IMR-90 (cell line): ENCODE measurements around the gene FEV. TPM values are rescaled to one million over a fixed set of nuclear protein-coding genes. Genes with fewer than 3 reads are reported as not detected.

ENCODE experiments used
- ATAC-seq: fragments of 200-7000 bp; cut with Tn5 transposase; 2 replicates; pipeline ENCODE4 v1.9.1; 2020; ENCODE audit warnings: low read depth, mild to moderate bottlenecking, moderate library complexity
- BruUV-seq: library from RNA; stranded (reverse); fragments of 400-500 nt; replicated peaks from 2 replicates; lab custom pipeline; 2021; lab: Mats Ljungman, UMichigan
- CTCF ChIA-PET: fragments of 300-600 bp; formaldehyde crosslinking; extraction: SDS; loops from one replicate; lab custom pipeline; 2021; ENCODE audit warnings: antibody characterized with exemption; lab: Yijun Ruan, JAX
- POLR2A ChIA-PET: fragments of 300-600 bp; sonication (Branson Sonifier 250); formaldehyde crosslinking; loops from one replicate; lab custom pipeline; 2022; ENCODE audit warnings: antibody characterized with exemption; ENCODE audit not compliant: unreplicated experiment; lab: Charles Lee
- DNase-seq: peaks from one replicate; pipeline ENCODE4 v3.0.0; 2013
- H2AFZ ChIP-seq: replicated peaks from 2 replicates; pipeline ENCODE3; 2013; ENCODE audit warnings: low read length, mild to moderate bottlenecking; ENCODE audit not compliant: poor library complexity
- H2AK5ac ChIP-seq: 2 replicates; pipeline ENCODE4 v1.6.1; 2013; ENCODE audit warnings: low read depth, low read length, inconsistent platforms
- H2AK9ac ChIP-seq: replicated peaks from 2 replicates; pipeline ENCODE3; 2013; ENCODE audit warnings: mild to moderate bottlenecking, low read depth, low read length, moderate library complexity; ENCODE audit not compliant: poor library complexity
- H2BK120ac ChIP-seq: 2 replicates; pipeline ENCODE4 v1.6.1; 2013; ENCODE audit warnings: low read depth, low read length, inconsistent platforms
- H2BK15ac ChIP-seq: 3 replicates; pipeline ENCODE4 v1.6.1; 2013; ENCODE audit warnings: low read depth, low read length, inconsistent platforms
- H2BK20ac ChIP-seq: 2 replicates; pipeline ENCODE4 v1.6.1; 2013; ENCODE audit warnings: low read depth, mild to moderate bottlenecking, inconsistent platforms, low read length, moderate library complexity
- H2BK5ac ChIP-seq: 2 replicates; pipeline ENCODE4 v1.6.1; 2013; ENCODE audit warnings: mild to moderate bottlenecking, low read depth, low read length, inconsistent platforms; ENCODE audit not compliant: poor library complexity, severe bottlenecking
- H3K14ac ChIP-seq: replicated peaks from 2 replicates; pipeline ENCODE4 v1.6.1; 2013; ENCODE audit warnings: low read depth, low read length, inconsistent platforms
- H3K18ac ChIP-seq: 2 replicates; pipeline ENCODE4 v1.6.1; 2013; ENCODE audit warnings: low read depth, low read length, control low read depth
- H3K23ac ChIP-seq: 2 replicates; pipeline ENCODE4 v1.6.1; 2013; ENCODE audit warnings: low read depth, low read length, inconsistent platforms
- H3K27ac ChIP-seq: 2 replicates; pipeline ENCODE4 v1.5.1; 2013; ENCODE audit warnings: mild to moderate bottlenecking, control low read depth, low read length; ENCODE audit not compliant: insufficient read depth
- H3K27me3 ChIP-seq: 2 replicates; pipeline ENCODE4 v1.6.1; 2013; ENCODE audit warnings: low read length; ENCODE audit not compliant: control insufficient read depth, insufficient read depth
- H3K36me3 ChIP-seq: 2 replicates; pipeline ENCODE4 v1.6.1; 2013; ENCODE audit warnings: low read length, mixed read lengths; ENCODE audit not compliant: control insufficient read depth, insufficient read depth
- H3K4ac ChIP-seq: 2 replicates; pipeline ENCODE4 v1.6.1; 2013; ENCODE audit warnings: low read depth, low read length, inconsistent platforms
- H3K4me1 ChIP-seq: 2 replicates; pipeline ENCODE4 v1.6.1; 2013; ENCODE audit warnings: low read length, mixed read lengths; ENCODE audit not compliant: control insufficient read depth, insufficient read depth
- H3K4me2 ChIP-seq: 2 replicates; pipeline ENCODE4 v1.6.1; 2013; ENCODE audit warnings: low read depth, mild to moderate bottlenecking, control low read depth, low read length, moderate library complexity
- H3K4me3 ChIP-seq: 2 replicates; pipeline ENCODE4 v1.5.1; 2013; ENCODE audit warnings: low read depth, mild to moderate bottlenecking, control low read depth, low read length, moderate library complexity; ENCODE audit not compliant: insufficient read depth
- H3K56ac ChIP-seq: 2 replicates; pipeline ENCODE4 v1.6.1; 2013; ENCODE audit warnings: low read length, inconsistent platforms; ENCODE audit not compliant: insufficient read depth; ENCODE audit errors: extremely low read depth
- H3K79me1 ChIP-seq, 2 experiments: 2 replicates each; pipeline ENCODE4 v1.6.1; 2013; ENCODE audit warnings: low read length in 2 of 2, inconsistent platforms in 1 of 2, low read depth in 1 of 2
- H3K9ac ChIP-seq: 2 replicates; pipeline ENCODE4 v1.6.1; 2013; ENCODE audit warnings: low read depth, low read length, control low read depth
- H3K9me1 ChIP-seq: 2 replicates; pipeline ENCODE4 v1.6.1; 2013; ENCODE audit warnings: low read length, inconsistent platforms; ENCODE audit not compliant: insufficient read depth
- H3K9me3 ChIP-seq: 2 replicates; pipeline ENCODE4 v1.6.1; 2013; ENCODE audit warnings: low read length; ENCODE audit not compliant: control insufficient read depth, insufficient read depth
- H4K20me1 ChIP-seq: 2 replicates; pipeline ENCODE4 v1.6.1; 2013; ENCODE audit warnings: low read length, inconsistent platforms; ENCODE audit not compliant: insufficient read depth
- H4K5ac ChIP-seq: 2 replicates; pipeline ENCODE4 v1.6.1; 2013; ENCODE audit warnings: mild to moderate bottlenecking, low read depth, low read length, control low read depth
- H4K8ac ChIP-seq, 2 experiments: 2 replicates each; pipeline ENCODE4 v1.6.1; 2013; ENCODE audit warnings: low read depth in 2 of 2, low read length in 2 of 2, control low read depth in 1 of 2, inconsistent platforms in 1 of 2
- H4K91ac ChIP-seq: 2 replicates; pipeline ENCODE4 v1.6.1; 2013; ENCODE audit warnings: low read depth, low read length, inconsistent platforms; ENCODE audit not compliant: insufficient read depth
- BHLHE40 ChIP-seq: fragments of 150-350 bp; IDR thresholded peaks from 2 replicates; pipeline ENCODE4 v1.6.1; 2016; ENCODE audit warnings: mild to moderate bottlenecking, low read depth, low read length
- MXI1 ChIP-seq: IDR thresholded peaks from 2 replicates; pipeline ENCODE4 v1.6.1; 2012; ENCODE audit warnings: low read depth, mild to moderate bottlenecking, low read length, moderate library complexity, borderline replicate concordance
- POLR2A ChIP-seq: IDR thresholded peaks from 2 replicates; pipeline ENCODE4 v1.6.1; 2012; ENCODE audit warnings: mild to moderate bottlenecking, low read depth, low read length
- RAD21 ChIP-seq: IDR thresholded peaks from 2 replicates; pipeline ENCODE4 v1.6.1; 2012; ENCODE audit warnings: low read length, improper control_type of control experiment
- SMC3 ChIP-seq: fragments of 150-350 bp; IDR thresholded peaks from 2 replicates; pipeline ENCODE4 v1.6.1; 2016; ENCODE audit warnings: low read depth, mild to moderate bottlenecking, antibody characterized with exemption, low read length, moderate library complexity
- WGBS, 2 experiments: methylation state at CpG; one replicate each; pipeline versions ENCODE4 v1.1.5 to v1.1.7; 2013; ENCODE audit warnings: missing lambda C conversion rate in 2 of 2; ENCODE audit not compliant: insufficient read length in 1 of 2; ENCODE audit errors: extremely low coverage in 2 of 2; 5-methylcytosine and 5-hydroxymethylcytosine counted together
- dilution Hi-C: fragments of 300-500 bp; cut with HindIII; formaldehyde crosslinking; loops from one replicate; pipeline ENCODE4 v1.14.3; 2018; ENCODE audit warnings: low sequenced_read_pairs; ENCODE audit not compliant: unreplicated experiment
- in situ Hi-C: fragments of 300-500 bp; cut with MboI; formaldehyde crosslinking; loops from 3 replicates; pipeline ENCODE4 v1.14.3; 2019; ENCODE audit warnings: low sequenced_read_pairs, inconsistent platforms, mixed read lengths
- intact Hi-C: fragments of 100-400 bp; cut with micrococcal nuclease; formaldehyde crosslinking; loops from 2 replicates; pipeline ENCODE4 v1.10.0; 2022
- polyA plus RNA-seq, 3 experiments: library from polyadenylated mRNA; depleted of rRNA; stranded (reverse); fragments of >200 nt; gene quantifications; 2 replicates each; pipeline ENCODE4 v1.2.3, GENCODE V29; 2012; ENCODE audit warnings: low replicate concordance in 1 of 3
- total RNA-seq: library from RNA; depleted of rRNA; stranded (reverse); fragments of >200 nt; gene quantifications from 2 replicates; pipeline ENCODE4 v1.2.3, GENCODE V29; 2012

Gene FEV
- total and polyA plus RNA-seq, 2 of the 4 experiments (the other 2 are of a cell fraction), result not detected

- H2BK120ac ChIP-seq, result no peak overlapping the region
- H2BK15ac ChIP-seq, result no peak overlapping the region
- ChIA-PET POLR2A (no interaction called here), CTCF (no interaction called here)
- no peak overlapping the region for H4K5ac ChIP-seq
- no peak overlapping the region for H3K4me3 ChIP-seq
- BruUV-seq, result no TSS peak
- DNase-seq, result no peak
- no peak overlapping the region for H3K4ac ChIP-seq
- no peak for TF ChIP-seq BHLHE40
- TF ChIP-seq SMC3, result no peak
- TF ChIP-seq MXI1, result no peak
- no peak for TF ChIP-seq POLR2A
- TF ChIP-seq RAD21, result no peak
- no peak overlapping the region for H2BK20ac ChIP-seq
- no peaks in the 10 kb centered on the region; the same call in 1 of the 2 replicates for H4K20me1 ChIP-seq
- H3K18ac ChIP-seq, result no peak overlapping the region
- H3K79me1 ChIP-seq, result no peaks in the 10 kb centered on the region
- in situ Hi-C loops (no loop called here), dilution Hi-C loops (no loop called here), intact Hi-C loops (no loop called here)
- no peak overlapping the region for H4K91ac ChIP-seq
- H3K36me3 ChIP-seq, result no peaks in the 10 kb centered on the region
- WGBS, 2 experiments, result no CpG with 5 or more reads among the region's 8 CpGs
- no peak overlapping the region for H2AK5ac ChIP-seq
- H3K9me1 ChIP-seq, result no peaks in the 10 kb centered on the region
- ATAC-seq, result no peak
- no peak overlapping the region for H3K4me2 ChIP-seq
- H3K27ac ChIP-seq, result no peak overlapping the region
- H2BK5ac ChIP-seq, result no peak overlapping the region
- no peak overlapping the region for H3K14ac ChIP-seq
- H4K8ac ChIP-seq, result no peak overlapping the region
- H3K56ac ChIP-seq, result no peak overlapping the region
- H3K23ac ChIP-seq, result no peak overlapping the region
- peaks cover 84% of the 10 kb centered on the region for H3K27me3 ChIP-seq
- no peak overlapping the region for H3K9ac ChIP-seq
- H2AFZ ChIP-seq, result no peak overlapping the region
- no peaks in the 10 kb centered on the region; the same call in 1 of the 2 replicates for H3K9me3 ChIP-seq
- no peaks in the 10 kb centered on the region for H3K4me1 ChIP-seq
- peak overlapping the region; percentile 15 for H2AK9ac ChIP-seq
These were observed 15.6 kb upstream of the FEV start for GRCh38 chr2:219000569-219000960.
